ENCODE data around the gene EPS8L2.

EPS8L2 gene

GRCh38 chr11:693415-693831, 12.6 kb upstream of the EPS8L2 start:
- TF ChIP-seq CTCF (IDR thresholded peaks at IDR 0.05; ENCODE audit: insufficient read depth, low read depth, low read length, missing control alignments) = no peak
- peak; percentile 43 for DNase-seq (ENCODE audit: low read depth)
- peak overlapping the region; percentile 64 for H3K4me3 ChIP-seq (ENCODE audit: low read length)

- peak overlapping the region; percentile 64 for H3K4me3 ChIP-seq (ENCODE audit: low read length)
- TF ChIP-seq CTCF (IDR thresholded peaks at IDR 0.05; ENCODE audit: insufficient read depth, low read depth, low read length, missing control alignments) = no peak
- no peak for DNase-seq (ENCODE audit: low read depth)
Observed at GRCh38 chr11:693887-694562, 12.0 kb upstream of the EPS8L2 start.

DNA sequence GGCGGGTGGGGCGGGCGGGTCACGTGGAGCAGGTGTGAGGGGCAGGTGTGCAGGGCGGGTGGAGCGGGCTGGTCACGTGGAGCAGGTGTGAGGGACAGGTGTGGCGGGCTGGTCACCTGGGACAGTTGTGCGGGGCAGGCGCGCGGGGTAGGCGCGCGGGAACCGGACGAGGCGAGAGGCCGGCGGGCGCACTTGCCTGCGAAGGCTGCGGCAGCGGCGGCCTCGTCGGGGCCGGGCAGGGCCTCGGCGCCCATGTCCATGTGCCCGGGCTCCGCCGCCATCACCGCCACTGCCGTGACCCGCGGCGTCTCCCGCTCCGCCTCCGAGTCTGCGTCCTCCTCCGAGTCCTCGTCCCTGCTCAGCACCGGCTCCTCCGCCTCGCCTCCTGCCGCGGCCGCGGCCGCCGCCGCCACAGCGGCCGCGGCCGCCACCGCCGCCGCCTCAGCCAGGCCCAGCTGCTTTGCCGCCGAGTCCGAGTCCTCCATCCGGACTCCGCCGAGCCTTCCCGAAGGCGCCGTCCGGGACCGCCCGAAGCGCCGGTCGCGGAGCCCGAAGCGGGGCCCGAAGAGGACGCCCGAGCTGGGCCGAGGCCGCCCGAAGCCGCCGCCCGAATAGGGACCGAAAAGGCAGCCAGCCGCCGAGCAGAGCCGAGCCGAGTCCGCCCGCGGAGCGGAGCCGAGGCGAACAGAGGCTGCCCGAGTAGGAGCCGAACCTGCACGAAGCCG, 11.3 kb upstream of the EPS8L2 start, which contains the start of gene DEAF1:
DEAF1 (minus strand) TSS at position 660 of the 725 bp plus-strand sequence; CDS start at position 485, 175 bp downstream.
- peak; percentile 97 for DNase-seq (ENCODE audit: low read depth)
- TF ChIP-seq CTCF (IDR thresholded peaks at IDR 0.05; ENCODE audit: insufficient read depth, low read depth, low read length, missing control alignments) = no peak
- peak within 1 kb of the TSS; percentile 83 for H3K4me3 ChIP-seq (ENCODE audit: low read length)

DNA sequence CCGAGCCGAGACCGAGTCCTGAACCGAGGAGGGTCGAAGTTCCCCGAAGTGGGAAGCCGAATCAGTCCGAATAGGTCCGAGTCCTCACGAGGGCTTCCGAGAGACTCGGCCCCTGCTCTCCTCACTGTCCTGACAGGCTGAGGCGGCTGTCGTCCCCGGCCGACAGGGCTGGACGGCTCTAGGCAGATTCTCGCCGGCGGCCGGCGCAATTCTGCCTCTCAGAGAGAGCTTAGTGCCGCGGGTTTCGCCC, 10.8 kb upstream of the EPS8L2 start:
- H3K4me3 ChIP-seq (ENCODE audit: low read length) = peak overlapping the region; percentile 64
- no peak for TF ChIP-seq CTCF (IDR thresholded peaks at IDR 0.05; ENCODE audit: insufficient read depth, low read depth, low read length, missing control alignments)
- no peak for DNase-seq (ENCODE audit: low read depth)

DNA sequence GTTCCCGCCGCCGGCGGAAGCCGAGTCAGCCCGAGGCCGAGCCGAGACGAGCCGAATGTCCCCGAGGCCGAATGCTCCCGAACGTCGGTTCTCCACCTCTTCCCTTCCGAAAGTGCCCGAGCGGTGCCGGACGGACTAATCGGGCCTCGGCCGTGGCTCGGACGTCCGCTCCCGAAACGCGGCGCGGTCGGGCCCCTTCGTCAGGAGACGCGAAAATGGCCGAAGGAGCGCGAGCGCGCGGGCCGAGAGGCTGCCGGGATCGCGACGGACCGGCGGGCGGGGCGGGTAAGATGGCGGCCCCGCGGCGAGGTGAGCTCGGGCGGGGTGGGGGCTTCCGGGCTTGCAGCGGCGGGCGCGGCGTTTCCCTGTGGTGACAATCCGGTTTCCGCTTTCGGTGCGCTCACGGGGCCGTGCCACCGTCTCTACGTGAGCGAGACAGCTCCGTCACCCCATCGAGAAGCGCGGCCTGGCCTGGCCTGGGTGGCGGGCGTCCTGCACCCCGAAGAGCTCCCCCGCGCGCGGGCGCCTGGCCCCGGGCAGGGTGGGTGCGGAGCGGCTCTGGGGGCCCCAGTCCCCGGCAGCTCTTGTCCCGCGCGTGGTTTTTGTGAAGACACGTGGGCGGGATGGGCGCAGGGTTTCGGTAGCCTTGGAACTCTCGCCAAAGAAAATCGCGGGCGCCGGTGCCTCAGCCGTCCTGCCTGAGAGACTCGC, 10.3 kb upstream of the EPS8L2 start, which contains the start of gene TMEM80:
TMEM80 (plus strand) TSS at position 279 of the 711 bp plus-strand sequence; CDS start at position 291, 12 bp downstream.
- DNase-seq (ENCODE audit: low read depth) = peak; percentile 99

GRCh38 chr11:696955-697491, 9.0 kb upstream of the EPS8L2 start:
- peak overlapping the region; percentile 83 for H3K4me3 ChIP-seq (ENCODE audit: low read length)
- DNase-seq (ENCODE audit: low read depth) = peak; percentile 96
- no peak for TF ChIP-seq CTCF (IDR thresholded peaks at IDR 0.05; ENCODE audit: insufficient read depth, low read depth, low read length, missing control alignments)

More for the DNA sequence above, 10.3 kb upstream of the EPS8L2 start, which contains the start of gene TMEM80:
- TF ChIP-seq CTCF (IDR thresholded peaks at IDR 0.05; ENCODE audit: insufficient read depth, low read depth, low read length, missing control alignments) = no peak
- peak within 1 kb of the TSS; percentile 83 for H3K4me3 ChIP-seq (ENCODE audit: low read length)

All from epithelial cell of esophagus (primary cell).